ENCODE data around the gene PTPRC.
"Not testable (repeated sequence)": the region's sequence is repeated elsewhere in the genome, so short reads cannot be mapped to it uniquely, and the experiment has no call there.

Gene PTPRC, protein sequence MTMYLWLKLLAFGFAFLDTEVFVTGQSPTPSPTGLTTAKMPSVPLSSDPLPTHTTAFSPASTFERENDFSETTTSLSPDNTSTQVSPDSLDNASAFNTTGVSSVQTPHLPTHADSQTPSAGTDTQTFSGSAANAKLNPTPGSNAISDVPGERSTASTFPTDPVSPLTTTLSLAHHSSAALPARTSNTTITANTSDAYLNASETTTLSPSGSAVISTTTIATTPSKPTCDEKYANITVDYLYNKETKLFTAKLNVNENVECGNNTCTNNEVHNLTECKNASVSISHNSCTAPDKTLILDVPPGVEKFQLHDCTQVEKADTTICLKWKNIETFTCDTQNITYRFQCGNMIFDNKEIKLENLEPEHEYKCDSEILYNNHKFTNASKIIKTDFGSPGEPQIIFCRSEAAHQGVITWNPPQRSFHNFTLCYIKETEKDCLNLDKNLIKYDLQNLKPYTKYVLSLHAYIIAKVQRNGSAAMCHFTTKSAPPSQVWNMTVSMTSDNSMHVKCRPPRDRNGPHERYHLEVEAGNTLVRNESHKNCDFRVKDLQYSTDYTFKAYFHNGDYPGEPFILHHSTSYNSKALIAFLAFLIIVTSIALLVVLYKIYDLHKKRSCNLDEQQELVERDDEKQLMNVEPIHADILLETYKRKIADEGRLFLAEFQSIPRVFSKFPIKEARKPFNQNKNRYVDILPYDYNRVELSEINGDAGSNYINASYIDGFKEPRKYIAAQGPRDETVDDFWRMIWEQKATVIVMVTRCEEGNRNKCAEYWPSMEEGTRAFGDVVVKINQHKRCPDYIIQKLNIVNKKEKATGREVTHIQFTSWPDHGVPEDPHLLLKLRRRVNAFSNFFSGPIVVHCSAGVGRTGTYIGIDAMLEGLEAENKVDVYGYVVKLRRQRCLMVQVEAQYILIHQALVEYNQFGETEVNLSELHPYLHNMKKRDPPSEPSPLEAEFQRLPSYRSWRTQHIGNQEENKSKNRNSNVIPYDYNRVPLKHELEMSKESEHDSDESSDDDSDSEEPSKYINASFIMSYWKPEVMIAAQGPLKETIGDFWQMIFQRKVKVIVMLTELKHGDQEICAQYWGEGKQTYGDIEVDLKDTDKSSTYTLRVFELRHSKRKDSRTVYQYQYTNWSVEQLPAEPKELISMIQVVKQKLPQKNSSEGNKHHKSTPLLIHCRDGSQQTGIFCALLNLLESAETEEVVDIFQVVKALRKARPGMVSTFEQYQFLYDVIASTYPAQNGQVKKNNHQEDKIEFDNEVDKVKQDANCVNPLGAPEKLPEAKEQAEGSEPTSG (N-terminal part only)

DNA sequence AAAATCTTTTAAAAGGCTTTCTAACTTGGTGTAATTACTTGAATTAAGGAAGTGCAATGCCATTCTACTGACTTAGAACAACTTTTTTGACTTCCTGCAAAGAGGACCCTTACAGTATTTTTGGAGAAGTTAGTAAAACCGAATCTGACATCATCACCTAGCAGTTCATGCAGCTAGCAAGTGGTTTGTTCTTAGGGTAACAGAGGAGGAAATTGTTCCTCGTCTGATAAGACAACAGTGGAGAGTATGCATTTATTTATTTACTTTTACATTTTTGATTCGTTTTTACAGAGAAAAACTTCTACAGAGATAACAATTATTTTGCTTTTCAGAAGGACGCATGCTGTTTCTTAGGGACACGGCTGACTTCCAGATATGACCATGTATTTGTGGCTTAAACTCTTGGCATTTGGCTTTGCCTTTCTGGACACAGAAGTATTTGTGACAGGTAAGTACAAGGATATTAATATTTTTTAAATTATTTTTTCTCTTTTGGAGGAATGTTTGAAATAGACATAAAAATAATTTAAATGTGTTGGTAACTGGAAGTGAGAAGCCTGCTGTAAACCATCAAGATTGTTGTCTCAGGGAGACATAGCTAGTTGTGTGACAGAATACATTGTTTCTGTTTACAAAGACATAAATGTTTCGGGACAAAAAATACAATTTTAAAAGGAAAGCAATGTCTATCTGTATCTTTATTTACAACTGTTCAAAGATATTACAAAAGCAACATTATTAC, at the start of gene PTPRC:
TSS of gene PTPRC (plus strand) at position 147 of the 742 bp plus-strand sequence. CDS start at position 376, 229 bp downstream.
- no peak for DNase-seq

- no peak for DNase-seq
Measured at GRCh38 chr1:198590454-198590853, 48.4 kb upstream of the PTPRC start.

DNA sequence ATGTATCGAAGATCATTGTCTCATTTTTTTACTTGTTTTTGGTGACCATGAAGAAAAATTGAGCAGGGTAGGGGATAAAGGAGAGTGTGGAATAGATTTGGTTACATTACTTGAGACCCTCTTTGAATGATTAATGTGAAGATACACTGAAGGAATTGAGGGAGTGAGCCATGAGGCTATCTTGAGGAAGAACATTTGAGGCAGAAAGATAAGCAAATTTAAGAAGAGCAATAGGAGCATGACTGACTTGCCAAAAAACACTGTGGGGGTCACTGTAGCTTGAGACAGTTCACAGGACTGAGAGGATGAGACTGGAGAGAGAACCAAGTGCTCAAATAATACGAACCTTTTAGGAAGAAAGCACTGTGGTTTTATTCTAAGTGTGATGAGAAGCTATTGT, 43.1 kb upstream of the PTPRC start:
- DNase-seq = no peak

DNA sequence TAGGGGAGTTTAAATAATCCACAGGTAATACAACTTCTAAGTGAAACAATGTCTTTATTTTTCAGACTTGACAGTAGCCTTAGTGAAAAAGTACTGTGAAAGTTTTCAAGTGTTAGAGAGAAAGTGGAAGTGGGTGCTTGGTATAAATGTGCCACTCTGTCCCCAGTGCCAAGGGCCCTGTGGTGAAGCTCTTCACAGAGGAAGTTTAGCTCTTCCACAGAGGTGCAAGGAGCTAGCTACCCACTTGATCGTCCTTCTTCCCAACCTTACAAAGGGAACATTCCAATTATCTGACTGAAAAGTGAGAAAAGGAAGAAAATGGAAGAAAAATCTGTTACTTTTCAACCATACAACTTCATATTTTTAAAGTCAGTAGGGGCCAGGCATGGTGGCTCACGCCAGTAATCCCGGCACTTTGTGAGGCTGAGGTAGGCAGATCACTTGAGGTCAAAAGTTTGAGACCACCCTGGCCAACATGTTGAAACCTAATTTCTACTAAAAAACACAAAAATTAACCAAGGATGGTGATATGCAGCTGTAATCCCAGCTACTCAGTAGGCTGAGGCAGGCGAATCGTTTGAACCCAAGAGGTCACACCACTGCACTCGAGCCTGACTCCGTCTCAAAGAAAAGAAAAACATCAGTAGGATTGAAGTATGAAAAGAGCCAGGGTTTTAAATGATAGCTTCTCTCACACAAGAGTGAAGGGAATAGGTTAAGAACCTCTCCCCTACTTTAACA, 41.0 kb upstream of the PTPRC start:
- DNase-seq = no peak

- DNase-seq = no peak
Measured at GRCh38 chr1:198598796-198599321, 40.0 kb upstream of the PTPRC start.

DNA sequence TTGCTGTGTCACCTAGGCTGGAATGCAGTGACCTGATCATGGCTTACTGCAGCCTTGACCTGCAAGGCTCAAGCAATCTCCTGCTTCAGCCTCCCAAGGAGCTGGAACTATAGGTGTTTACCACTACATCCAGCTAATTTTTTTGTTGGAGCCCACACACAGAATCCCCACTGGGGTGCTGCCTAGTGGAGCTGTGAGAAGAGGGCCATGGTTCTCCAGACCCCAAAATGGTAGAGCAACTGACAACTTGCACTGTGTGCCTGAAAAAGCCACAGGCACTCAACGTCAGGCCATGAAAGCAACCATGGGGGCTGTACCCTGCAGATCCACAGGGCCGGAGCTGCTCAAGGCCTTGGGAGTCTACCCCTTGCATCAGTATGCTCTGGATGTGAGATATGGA, 39.1 kb upstream of the PTPRC start:
- DNase-seq = no peak

- DNase-seq = no peak
Measured at GRCh38 chr1:198600906-198601305, 37.9 kb upstream of the PTPRC start.

- not testable (repeated sequence) for DNase-seq
Measured at GRCh38 chr1:198601310-198601709, 37.5 kb upstream of the PTPRC start.

DNA sequence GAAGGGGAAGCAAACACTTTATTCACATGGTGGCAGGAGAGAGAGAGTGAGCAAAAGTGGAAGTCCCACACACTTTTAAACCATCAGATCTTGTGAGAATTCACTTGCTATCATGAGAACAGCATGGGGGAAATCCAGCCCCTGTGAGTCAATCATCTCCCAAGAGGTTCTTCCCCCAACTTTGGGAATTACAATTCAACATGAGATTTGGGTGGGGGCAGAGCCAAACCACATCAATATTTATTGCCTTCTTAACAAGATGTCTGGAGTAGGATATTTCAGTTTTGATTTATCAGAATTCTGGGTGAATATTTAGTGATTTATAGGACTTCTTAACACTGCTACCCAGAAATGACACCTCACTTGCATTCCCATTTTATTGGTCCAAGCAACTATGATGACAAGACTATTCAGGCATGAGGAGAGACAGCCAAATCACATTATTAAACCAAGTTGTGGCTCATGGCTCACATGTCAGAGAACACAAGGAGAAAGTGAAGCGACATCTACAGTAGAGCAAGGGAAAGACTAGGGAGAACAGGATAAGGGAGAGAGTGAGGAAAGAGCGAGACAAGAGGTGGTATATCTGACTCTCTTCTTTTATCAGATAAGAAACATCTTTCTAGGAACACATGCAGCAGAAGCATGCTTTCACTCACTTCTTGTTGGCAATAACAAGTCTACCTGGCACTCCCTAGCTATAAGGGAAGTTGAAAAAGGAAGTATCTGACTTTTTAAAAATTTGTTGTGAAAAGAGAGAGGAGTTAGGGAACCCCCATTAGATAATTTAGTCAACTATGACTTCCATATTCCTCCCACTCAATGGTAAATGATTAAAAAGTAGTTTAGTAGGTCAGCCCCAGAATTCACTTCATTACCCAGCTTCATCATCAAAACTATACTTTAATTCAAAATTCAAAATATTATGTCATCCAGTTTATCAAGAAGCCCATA, 36.6 kb upstream of the PTPRC start:
- no peak for DNase-seq

GRCh38 chr1:198604975-198605374, 33.9 kb upstream of the PTPRC start:
- no peak for DNase-seq

DNA sequence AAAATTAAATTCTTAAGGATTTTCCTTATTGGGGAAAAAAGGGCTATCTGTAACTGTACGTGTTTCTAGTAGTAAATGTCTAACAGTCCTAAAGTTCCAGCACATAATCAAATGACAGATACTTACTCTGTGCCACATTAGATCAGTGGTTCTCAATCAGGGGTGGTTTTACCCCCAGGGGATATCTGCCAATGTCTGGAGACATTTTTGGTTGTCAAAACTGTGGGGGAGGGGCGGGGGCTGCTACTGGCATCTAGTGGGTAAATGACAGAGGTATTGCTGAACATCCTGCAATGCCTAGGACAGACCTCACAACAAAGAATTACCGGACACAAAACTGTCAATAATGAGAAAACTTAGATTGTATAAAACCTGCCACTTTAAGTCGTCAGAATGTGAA, 33.4 kb upstream of the PTPRC start:
- DNase-seq = no peak

DNA sequence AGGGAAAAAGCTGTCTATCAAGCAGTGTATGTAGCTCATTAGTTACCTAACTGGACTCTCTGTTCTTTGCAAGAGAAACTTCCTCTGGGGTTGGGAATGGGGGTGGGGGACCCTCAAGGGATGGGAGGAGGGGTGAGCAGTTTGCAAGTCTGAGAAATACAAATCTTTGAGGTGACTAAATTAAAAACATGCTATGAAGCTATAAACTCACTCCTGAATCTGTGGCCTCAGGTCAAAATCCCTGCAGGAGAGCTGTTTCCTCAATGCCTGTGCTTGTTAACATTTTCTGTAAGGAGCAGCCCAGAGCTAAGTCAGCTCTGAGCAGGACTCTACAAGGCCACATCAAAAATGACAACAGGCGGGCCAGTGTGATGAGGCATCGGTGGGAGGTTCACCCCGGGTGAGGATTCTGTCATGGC, 32.8 kb upstream of the PTPRC start:
- DNase-seq = no peak

DNA sequence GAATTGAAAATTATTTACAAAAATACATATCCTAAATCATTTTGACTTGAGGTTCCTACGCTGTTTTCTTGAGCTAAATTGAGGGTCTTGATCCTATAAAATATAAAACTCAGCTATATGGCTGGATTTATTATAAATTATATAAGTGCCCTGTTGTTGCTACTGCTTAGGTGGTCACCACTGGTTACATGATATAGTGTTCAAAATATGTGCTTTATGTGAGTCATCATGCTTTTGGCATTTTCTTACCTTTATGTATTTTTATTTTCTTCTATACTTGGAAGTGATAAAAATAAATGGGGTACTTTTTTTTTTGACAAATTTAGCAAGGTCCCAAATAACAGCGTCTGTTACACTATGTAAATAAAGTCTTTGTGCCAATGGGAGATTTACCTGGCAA, 31.1 kb upstream of the PTPRC start:
- DNase-seq = no peak

- DNase-seq = no peak
Measured at GRCh38 chr1:198610362-198610761, 28.5 kb upstream of the PTPRC start.

DNA sequence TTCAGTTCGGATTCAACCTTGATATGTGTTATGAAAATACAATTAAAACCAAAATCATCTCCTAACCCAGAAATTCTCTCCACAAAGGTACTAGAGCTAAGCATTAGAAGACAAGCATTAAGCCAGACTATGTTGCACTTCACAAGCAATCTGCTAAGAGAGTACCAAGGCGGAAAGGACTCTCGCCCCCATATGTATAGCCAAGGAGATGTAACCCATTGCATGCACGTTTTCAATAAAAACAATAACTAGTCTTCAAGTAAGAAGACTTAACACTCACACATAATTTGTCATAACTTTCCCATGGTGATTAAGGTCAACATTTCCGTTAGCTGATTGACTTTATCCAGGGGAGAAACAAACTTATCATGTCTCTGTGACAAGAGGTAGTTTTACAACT, 27.6 kb upstream of the PTPRC start:
- DNase-seq = no peak

GRCh38 chr1:198612471-198613260, 26.2 kb upstream of the PTPRC start:
- DNase-seq = no peak

GRCh38 chr1:198617406-198617805, 21.4 kb upstream of the PTPRC start:
- no peak for DNase-seq

DNA sequence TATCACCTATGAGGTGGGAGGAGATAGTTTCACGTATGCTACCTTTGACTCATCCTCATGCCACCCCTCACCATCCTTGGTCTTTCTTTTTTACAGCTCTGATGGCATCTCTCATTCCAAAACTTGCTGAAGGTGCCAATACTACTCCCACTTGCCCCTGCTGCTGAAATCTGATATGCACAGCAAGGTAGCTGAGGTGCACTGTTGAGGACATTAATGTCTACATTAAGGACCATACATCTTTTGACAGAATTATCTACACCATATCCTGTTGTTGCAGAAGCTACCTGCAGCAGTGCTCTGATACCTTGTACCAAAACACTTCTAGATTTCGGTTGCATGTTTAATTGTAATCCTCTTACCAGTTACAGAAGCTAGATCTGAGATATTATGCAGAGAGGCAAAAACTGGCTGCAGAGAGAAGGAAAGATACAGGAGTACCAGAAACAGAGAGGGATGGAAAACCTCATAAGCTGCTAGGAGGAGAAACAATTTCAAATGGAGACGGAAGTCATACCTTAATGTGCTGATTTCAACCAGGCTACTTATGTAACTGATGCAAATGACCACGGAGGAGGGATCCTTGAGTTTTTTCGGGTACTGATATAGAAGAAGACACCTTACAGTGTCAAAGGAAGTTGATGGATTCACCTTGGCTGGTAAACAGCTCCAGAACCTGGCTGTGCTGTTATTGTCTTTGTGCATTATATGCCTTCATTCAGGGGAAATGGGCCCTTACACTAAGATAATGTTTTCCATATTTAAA, 19.3 kb upstream of the PTPRC start:
- no peak for DNase-seq

Measured in stimulated activated CD4-positive, alpha-beta T cell treated with anti-CD3 and anti-CD28 coated beads, Interleukin-2, amount 100 ng/mL, for 48 hours (primary cell).